Activated CD8-positive, alpha-beta memory T cell treated with anti-CD3 and anti-CD28 coated beads for 24 hours (primary cell): ENCODE measurements around the gene JMJD1C.
"Not testable (repeated sequence)": the region's sequence is repeated elsewhere in the genome, so short reads cannot be mapped to it uniquely, and the experiment has no call there.

Experiments
- DNase-seq: peaks from one replicate; pipeline ENCODE4 v3.0.0-alpha.2; 2020

Gene JMJD1C

GRCh38 chr10:63252095-63252762 lies 213.5 kb downstream of the JMJD1C start:
- DNase-seq = no peak

DNA sequence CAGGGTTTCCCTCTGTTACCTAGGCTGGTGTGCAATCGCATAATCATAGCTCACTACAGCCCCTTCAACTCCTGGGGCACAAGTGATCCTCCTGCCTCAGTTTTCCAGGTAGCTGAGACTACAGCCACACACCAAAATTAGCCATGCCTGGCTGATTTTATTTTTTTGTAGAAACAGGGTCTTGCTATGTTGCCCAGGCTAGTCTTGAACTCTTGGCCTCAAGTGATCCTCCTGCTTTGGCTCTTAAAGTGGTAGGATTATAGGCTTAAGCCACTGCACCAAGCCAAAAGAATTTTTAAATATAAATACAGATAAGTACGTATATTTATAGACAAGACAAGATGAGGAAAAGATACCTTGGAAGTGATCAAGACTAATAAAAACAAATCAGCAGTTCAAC lies 215.7 kb downstream of the JMJD1C start:
- no peak for DNase-seq

DNA sequence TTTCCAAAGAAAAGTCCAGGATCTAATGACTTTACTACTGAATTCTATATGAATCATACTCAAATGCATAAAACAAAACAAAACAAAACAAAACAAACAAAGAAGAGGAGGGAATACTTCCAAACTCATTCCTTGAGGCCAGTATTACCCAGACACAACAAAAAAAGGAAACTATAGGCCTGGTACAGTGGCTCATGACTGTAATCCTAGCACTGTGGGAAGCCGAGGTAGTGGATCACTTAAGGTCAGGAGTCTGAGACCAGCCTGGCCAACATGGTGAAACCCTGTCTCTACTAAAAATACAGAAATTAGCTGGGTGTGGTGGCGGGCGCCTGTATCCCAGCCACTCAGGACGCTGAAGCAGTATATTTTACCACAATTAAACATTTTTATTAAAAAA lies 218.0 kb downstream of the JMJD1C start:
- no peak for DNase-seq

DNA sequence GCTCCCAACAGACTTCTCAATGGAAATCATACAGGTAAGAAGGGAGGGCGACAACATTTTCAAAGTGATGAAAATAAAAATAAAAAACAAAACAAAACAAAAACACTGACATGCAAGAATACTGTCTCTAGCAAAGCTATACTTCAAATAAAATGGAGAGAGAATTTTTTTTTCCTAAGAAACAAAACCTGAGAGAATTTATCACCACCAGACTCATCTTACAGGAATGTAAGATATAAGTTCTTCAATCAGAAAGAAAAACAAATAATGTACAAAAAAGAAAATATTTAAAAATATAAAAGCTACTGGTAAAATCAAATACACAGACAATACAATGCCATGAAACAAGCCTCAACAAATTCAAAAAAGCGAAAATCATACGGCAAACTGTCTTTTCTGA lies 219.4 kb downstream of the JMJD1C start:
- no peak for DNase-seq

DNA sequence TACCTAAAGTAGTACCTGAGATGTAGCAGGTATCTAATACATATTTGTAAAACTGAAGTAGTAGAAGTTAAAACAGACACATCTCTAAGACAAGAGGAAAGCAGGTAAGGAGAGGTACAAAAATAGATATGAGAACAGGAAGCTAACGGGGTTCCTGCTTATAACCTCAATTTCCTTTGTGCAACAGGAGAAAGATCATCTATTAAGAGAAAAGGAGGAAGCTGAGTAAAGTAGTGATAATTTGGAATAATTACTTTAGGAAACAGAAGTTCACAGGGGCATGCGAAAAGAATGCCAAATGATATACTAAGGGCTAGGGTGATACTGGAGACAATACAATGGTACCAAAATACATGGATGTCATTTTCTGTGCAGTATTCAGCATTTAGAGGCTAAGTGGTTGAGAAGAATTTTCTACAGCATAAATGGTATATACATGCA lies 223.9 kb downstream of the JMJD1C start:
- DNase-seq = no peak

- no peak for DNase-seq
Measured at GRCh38 chr10:63240807-63241206, 225.0 kb downstream of the JMJD1C start.

- no peak for DNase-seq
Measured at GRCh38 chr10:63238501-63238900, 227.3 kb downstream of the JMJD1C start.

- no peak for DNase-seq
Measured at GRCh38 chr10:63237396-63237795, 228.4 kb downstream of the JMJD1C start.

GRCh38 chr10:63236113-63236935 lies 229.5 kb downstream of the JMJD1C start:
- no peak for DNase-seq

DNA sequence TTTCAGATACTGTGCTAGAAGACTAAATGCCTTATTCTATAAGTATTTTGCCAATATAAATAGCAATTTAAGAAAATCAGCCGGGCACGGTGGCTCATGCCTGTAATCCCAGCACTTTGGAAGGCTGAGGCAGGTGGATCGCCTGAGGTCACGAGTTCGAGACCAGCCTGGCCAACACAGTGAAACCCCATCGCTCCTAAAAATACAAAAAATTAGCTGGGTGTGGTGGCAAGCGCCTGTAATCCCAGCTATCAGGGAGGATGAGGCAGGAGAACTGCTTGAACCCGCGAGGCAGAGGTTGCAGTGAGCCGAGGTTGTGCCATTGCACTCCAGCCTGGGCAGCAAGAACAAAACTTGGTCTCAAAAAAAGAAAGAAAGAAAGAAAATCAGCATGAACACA lies 230.6 kb downstream of the JMJD1C start:
- DNase-seq = not testable (repeated sequence)

GRCh38 chr10:63229161-63229560 lies 236.6 kb downstream of the JMJD1C start:
- no peak for DNase-seq

- no peak for DNase-seq
Measured at GRCh38 chr10:63228237-63228636, 237.5 kb downstream of the JMJD1C start.

DNA sequence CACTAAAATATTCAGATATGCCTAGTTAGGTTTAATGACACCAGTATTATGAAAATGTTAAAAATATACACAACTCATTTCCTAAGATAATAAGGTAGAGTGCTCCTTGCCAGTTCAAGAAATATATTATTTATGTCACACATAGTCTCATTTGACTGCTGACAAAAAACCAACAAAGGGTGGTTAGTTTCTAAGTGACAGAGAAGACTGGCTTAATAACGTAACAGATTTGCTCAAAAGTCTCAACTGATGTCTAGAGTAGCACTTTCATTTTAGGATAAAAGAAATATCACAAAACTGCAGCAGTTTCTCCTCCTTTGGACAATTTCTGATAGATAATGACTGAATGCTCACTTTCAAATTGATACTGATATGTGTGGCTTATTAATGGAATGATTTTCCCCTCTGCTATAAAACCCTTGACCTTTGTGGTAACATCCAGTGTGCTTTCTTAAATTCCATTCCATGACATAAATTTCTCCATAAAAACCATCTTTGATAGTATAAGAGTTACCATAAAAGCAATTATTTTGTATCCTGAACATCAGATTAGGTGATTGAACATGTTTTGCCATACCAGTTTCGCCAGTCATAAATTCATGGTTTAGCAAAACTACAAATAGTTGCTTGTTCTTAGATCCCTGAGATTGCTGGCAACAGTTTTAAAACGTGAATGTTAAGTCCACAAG lies 238.4 kb downstream of the JMJD1C start:
- no peak for DNase-seq

DNA sequence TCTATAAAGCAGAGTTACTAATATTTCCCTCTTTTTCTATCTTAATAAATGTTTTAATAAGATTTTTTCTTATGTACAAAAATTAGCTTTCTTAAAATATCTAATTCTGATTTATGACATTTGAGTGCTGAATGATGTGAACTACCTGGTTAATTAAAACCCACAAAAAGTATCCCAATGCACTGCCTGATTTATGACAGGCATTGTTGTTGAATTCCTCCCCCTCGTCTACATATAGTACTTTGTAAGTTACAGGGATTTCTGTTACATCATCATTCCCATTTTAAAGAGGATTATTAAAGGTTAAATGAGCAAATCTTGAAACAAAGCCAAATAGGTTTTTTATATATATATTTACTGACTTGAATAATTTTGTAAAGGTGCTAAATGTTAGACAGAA lies 241.5 kb downstream of the JMJD1C start:
- no peak for DNase-seq

DNA sequence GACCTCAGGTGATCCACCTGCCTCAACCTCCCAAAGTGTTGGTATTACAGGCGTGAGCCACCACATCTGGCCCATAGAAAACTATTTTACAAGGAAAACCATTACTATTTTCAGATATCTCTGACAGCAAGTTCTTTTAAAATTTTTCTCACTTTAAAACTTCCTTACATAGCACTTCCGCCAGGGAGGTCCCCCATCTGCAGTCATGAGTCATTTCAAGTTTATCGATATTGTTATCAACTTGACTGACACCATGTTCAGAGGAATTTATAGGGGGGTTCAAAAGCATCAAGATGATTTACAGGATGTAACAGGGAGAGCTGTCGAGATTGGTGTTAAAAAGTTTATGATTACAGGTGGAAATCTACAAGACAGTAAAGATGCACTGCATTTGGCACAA lies 243.8 kb downstream of the JMJD1C start:
- no peak for DNase-seq

DNA sequence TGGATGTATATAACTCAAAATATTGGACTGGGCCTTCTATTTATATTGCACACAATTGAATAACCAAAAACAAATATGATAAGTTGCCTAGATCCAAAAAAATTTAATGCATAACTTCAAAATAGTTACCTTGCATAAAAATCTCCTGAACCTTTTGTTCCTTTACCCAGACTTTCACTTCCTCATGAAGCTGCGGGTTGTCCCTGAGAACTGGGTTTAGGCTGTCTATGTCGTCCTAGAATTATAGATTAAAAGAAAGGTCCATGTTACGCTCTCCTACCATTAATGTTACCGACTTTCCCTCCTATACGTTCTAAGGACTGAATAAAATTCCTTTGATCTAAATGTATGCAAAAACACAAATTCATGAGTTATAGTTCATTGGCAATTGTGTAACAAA lies 246.0 kb downstream of the JMJD1C start:
- no peak for DNase-seq

DNA sequence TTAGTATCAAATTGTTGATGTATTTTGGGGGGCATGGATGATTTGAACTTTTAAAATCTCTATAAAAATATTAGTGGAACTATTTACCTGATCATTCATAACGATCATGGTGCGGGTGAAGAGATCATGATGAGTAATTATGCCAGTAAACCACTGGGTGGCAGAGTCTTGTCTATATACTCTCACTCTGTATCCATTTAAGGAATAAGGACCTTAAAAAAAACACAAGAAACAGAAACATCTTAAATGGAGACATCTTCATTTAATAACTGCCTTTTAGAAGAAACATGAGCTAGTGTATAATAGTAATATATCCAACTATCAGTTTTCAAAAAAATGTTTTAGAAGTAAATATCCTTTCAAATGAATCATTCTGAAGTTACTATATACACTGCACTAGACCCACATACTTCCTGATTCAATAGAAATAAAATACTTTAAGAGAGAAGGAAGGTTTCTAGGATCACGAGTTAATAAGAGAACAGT lies 248.6 kb downstream of the JMJD1C start:
- DNase-seq = no peak

GRCh38 chr10:63214571-63214970 lies 251.2 kb downstream of the JMJD1C start:
- no peak for DNase-seq

DNA sequence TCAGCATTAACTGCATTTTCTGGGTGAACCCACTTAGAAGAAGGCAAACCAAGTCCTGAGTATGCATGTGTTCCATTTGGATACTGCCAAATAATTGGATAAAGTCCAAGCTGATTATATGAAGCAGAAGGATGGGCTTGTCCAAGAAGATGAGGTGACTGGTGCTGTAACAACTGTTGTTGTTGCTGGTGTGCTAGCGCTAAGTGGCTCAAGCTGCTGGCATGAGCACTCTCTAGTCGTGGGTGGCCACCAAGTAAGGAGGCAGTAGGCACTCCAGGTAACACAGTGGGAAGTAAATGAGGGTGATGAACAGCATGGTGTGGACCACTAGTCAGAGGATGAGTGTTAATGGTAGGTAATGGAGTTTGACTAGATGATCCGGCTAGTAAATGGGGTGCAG lies 252.3 kb downstream of the JMJD1C start:
- no peak for DNase-seq

DNA sequence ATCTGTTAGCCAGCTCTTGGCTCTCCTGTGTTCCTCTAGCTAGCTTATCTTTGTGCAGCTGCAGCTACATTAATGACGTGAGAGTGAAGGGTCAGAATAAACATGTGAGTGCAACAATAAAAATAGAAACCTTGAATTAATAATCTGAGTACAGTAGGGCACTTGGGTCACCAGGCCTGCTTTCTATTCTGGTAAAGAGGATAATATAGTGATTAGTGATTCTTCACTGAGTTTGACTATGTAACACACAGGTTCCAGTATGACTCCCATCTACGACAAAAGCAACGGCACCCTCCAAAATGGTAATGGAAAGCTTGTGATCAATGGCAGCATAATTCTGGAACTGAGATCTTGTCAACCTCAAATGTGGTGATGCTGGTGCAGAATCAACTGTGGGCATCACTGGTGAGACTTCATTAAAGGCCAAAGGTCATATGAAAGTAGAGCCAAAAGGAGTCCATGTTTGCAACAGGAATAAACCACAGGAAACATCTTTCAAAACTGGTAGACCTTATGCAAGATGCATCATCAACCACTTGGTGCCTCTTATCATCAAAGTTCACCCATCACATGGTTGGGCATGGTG lies 255.1 kb downstream of the JMJD1C start:
- DNase-seq = no peak

DNA sequence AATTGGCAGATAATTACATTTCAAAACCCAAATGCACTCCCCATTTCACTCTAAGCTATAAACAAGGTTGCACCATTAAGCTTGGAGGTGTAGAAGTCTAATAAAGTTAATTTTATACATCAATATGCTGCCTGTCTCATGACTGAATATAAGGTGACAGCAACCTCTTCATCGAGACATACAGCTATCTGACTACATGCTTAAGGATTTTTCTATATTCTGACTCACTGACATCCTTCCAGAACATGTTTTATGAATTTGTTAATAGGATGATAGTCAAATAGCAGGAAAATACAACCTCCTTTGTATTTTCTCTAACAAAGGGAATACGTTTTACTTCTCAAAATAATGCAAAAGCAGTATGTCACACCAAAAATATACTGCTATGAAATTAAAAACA lies 256.1 kb downstream of the JMJD1C start:
- no peak for DNase-seq

GRCh38 chr10:63208986-63209385 lies 256.8 kb downstream of the JMJD1C start:
- no peak for DNase-seq
